ENCODE results near the gene NELL1. TPM values are rescaled to one million over a fixed set of nuclear protein-coding genes. Genes with fewer than 3 reads are reported as not detected.

Gene NELL1
- polyA plus RNA-seq, 1 experiment = not detected

GRCh38 chr11:21190181-21190580 lies 520.8 kb downstream of the NELL1 start:
- Histone ChIP-seq H3K27me3 (ENCODE audit: control insufficient read depth, insufficient read depth, low read length) (no peaks in the 10 kb centered on the region), H3K9me3 (ENCODE audit: control insufficient read depth, insufficient read depth, low read length) (0 out of 2 replicates have a peak, but pooled peaks cover 3% of the 10 kb centered on the region), H3K27ac (ENCODE audit: low read depth, low read length) (no peak overlapping the region), H3K4me3 (ENCODE audit: low read depth, low read length) (no peak overlapping the region)
- DNase-seq (ENCODE audit: low read depth, low spot score) = no peak
- no peak for TF ChIP-seq CTCF (IDR thresholded peaks at IDR 0.05; ENCODE audit: low read depth, low read length)
- ChIA-PET CTCF (no interaction called here), POLR2A (no interaction called here)

GRCh38 chr11:21195995-21196394 lies 526.6 kb downstream of the NELL1 start:
- TF ChIP-seq CTCF (IDR thresholded peaks at IDR 0.05; ENCODE audit: low read depth, low read length) = no peak
- no peak for DNase-seq (ENCODE audit: low read depth, low spot score)
- POLR2A ChIA-PET = no interaction called here

DNA sequence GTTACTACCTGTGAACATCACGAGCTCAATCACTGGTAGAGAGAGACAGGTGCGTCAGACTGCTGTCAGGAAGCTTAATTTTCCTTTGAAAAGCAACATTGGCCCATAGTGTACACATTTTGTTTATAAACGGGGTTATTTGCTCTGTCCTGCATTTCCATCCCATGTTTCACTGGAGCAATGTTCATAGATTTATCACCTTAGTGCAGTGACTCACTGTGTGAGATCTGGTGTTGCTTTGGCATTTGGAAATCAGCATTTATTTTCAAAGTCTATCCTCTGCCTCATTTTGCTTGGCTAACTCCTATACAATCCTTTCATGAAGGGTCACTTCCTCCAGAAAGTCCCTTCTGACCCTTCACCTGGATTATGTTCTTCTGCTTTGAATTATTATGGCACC lies 529.1 kb downstream of the NELL1 start:
- H3K27me3 ChIP-seq (ENCODE audit: control insufficient read depth, insufficient read depth, low read length) = no peaks in the 10 kb centered on the region
- no peak overlapping the region for H3K27ac ChIP-seq (ENCODE audit: low read depth, low read length)
- no peak overlapping the region for H3K4me3 ChIP-seq (ENCODE audit: low read depth, low read length)
- ChIA-PET CTCF (no interaction called here), POLR2A (no interaction called here)
- peaks cover 4% of the 10 kb centered on the region; the same call in 1 of the 2 replicates for H3K9me3 ChIP-seq (ENCODE audit: control insufficient read depth, insufficient read depth, low read length)
- TF ChIP-seq CTCF (IDR thresholded peaks at IDR 0.05; ENCODE audit: low read depth, low read length) = no peak
- no peak for DNase-seq (ENCODE audit: low read depth, low spot score)

More at GRCh38 chr11:21195995-21196394, 526.6 kb downstream of the NELL1 start:
- CTCF ChIA-PET = no interaction called here
- Histone ChIP-seq H3K4me3 (ENCODE audit: low read depth, low read length) (no peak overlapping the region), H3K27ac (ENCODE audit: low read depth, low read length) (no peak overlapping the region), H3K27me3 (ENCODE audit: control insufficient read depth, insufficient read depth, low read length) (no peaks in the 10 kb centered on the region), H3K9me3 (ENCODE audit: control insufficient read depth, insufficient read depth, low read length) (peaks cover 4% of the 10 kb centered on the region; the same call in 1 of the 2 replicates)

DNA sequence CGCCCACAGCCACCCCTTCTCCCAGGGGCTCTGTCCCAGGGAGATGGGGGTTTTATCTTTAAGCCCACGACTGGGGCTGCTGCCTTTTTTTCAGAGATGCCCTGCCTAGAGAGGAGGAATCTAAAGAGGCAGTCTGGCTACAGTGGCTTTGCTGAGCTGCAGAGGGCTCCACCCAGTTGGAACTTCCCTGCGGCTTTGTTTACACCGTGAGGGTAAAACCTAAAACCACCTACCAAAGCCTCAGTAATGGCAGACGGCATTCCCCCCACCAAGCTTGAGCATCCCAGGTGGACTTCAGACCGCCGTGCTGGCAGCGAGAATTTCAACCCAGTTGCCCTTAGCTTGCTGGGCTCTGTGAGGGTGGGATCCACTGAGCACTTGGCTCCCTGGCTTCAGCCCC lies 535.8 kb downstream of the NELL1 start:
- no peak for DNase-seq (ENCODE audit: low read depth, low spot score)
- H3K27ac ChIP-seq (ENCODE audit: low read depth, low read length) = no peak overlapping the region
- no peak overlapping the region for H3K4me3 ChIP-seq (ENCODE audit: low read depth, low read length)
- no peak for TF ChIP-seq CTCF (IDR thresholded peaks at IDR 0.05; ENCODE audit: low read depth, low read length)
- ChIA-PET CTCF (no interaction called here), POLR2A (no interaction called here)
- H3K9me3 ChIP-seq (ENCODE audit: control insufficient read depth, insufficient read depth, low read length) = peaks cover 13% of the 10 kb centered on the region
- no peaks in the 10 kb centered on the region for H3K27me3 ChIP-seq (ENCODE audit: control insufficient read depth, insufficient read depth, low read length)

DNA sequence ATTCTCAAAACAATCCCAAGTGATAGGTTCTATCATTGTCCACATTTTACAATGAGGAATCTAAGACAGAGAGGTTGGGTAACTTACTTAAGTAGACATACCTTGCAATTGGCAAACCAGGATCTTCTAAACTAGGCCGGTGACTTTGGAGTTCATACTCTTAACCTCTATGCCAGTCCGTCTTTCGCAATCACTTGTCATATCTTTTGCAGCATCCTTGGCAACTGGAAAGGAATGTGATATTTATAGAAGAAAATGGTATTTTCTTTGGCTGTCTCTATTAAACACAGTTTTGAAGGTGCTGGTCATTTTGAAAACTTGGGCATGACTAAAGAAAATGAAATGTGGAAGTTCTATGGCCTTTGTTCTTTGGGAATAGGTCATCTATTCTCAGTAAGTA lies 556.5 kb downstream of the NELL1 start:
- H3K9me3 ChIP-seq (ENCODE audit: control insufficient read depth, insufficient read depth, low read length) = peaks cover 16% of the 10 kb centered on the region

More for the DNA sequence above, 556.5 kb downstream of the NELL1 start:
- no peak for DNase-seq (ENCODE audit: low read depth, low spot score)
- no peak for TF ChIP-seq CTCF (IDR thresholded peaks at IDR 0.05; ENCODE audit: low read depth, low read length)
- Histone ChIP-seq H3K27me3 (ENCODE audit: control insufficient read depth, insufficient read depth, low read length) (no peaks in the 10 kb centered on the region), H3K27ac (ENCODE audit: low read depth, low read length) (no peak overlapping the region), H3K4me3 (ENCODE audit: low read depth, low read length) (no peak overlapping the region)
- POLR2A ChIA-PET = no interaction called here
- CTCF ChIA-PET = no interaction called here
